Panc1 (cell line): ENCODE measurements around the gene NR2E3. TPM values are rescaled to one million over a fixed set of nuclear protein-coding genes. Genes with fewer than 3 reads are reported as not detected.

Experiments used
- ATAC-seq: fragments of 200-7000 bp; cut with Tn5 transposase; 2 replicates; pipeline ENCODE4 v1.9.1; 2020; ENCODE audit warnings: mild to moderate bottlenecking, moderate library complexity
- BruUV-seq: library from RNA; stranded (reverse); fragments of 400-500 nt; replicated peaks from 2 replicates; lab custom pipeline; 2021; lab: Mats Ljungman, UMichigan
- CTCF ChIA-PET: fragments of 300-600 bp; sonication (Branson Sonifier 250); formaldehyde crosslinking; loops from one replicate; lab custom pipeline; 2022; ENCODE audit warnings: antibody characterized with exemption; lab: Charles Lee
- POLR2A ChIA-PET: fragments of 300-600 bp; sonication (Branson Sonifier 250); formaldehyde crosslinking; loops from one replicate; lab custom pipeline; 2022; ENCODE audit warnings: antibody characterized with exemption; lab: Charles Lee
- DNase-seq: peaks from one replicate; pipeline ENCODE4 v3.0.0-alpha.2; 2010; ENCODE audit warnings: low read depth, low spot score
- H3K27ac ChIP-seq: 2 replicates; pipeline ENCODE4 v1.5.1; 2011; ENCODE audit warnings: mild to moderate bottlenecking, low read length, inconsistent platforms
- H3K27me3 ChIP-seq: fragments of 200-500 bp; sonication (Bioruptor generic); 2 replicates; pipeline ENCODE4 v1.6.0; 2014; ENCODE audit warnings: low read length, inconsistent platforms; ENCODE audit not compliant: control insufficient read depth, insufficient read depth
- H3K36me3 ChIP-seq: fragments of 200-500 bp; sonication (Bioruptor generic); 2 replicates; pipeline ENCODE4 v1.5.1; 2014; ENCODE audit warnings: inconsistent platforms, mild to moderate bottlenecking, low read length, moderate library complexity; ENCODE audit not compliant: control insufficient read depth, insufficient read depth
- H3K4me1 ChIP-seq: 2 replicates; pipeline ENCODE4 v1.5.1; 2011; ENCODE audit warnings: inconsistent platforms, mild to moderate bottlenecking, low read length, moderate library complexity; ENCODE audit not compliant: control insufficient read depth, insufficient read depth
- H3K4me3 ChIP-seq, 2 experiments: 2 replicates each; pipeline ENCODE4 v1.5.1; 2011 to 2012; ENCODE audit warnings: low read depth in 2 of 2, low read length in 2 of 2, mild to moderate bottlenecking in 2 of 2, inconsistent platforms in 1 of 2, moderate library complexity in 1 of 2
- H3K9me3 ChIP-seq: fragments of 200-500 bp; sonication (Bioruptor generic); 2 replicates; pipeline ENCODE4 v1.5.1; 2014; ENCODE audit warnings: low read depth, mild to moderate bottlenecking, inconsistent platforms, low read length, moderate library complexity; ENCODE audit not compliant: control insufficient read depth, insufficient read depth
- CTCF ChIP-seq: fragments of 450-650 bp; IDR thresholded peaks from 2 replicates; pipeline ENCODE4 v1.5.1; 2017; ENCODE audit warnings: mild to moderate bottlenecking
- POLR2AphosphoS5 ChIP-seq: IDR thresholded peaks from 2 replicates; pipeline ENCODE4 v1.6.1; 2012; ENCODE audit warnings: mild to moderate bottlenecking, low read depth, low read length, moderate library complexity
- REST ChIP-seq, 2 experiments: IDR thresholded peaks; 2 replicates each; pipeline ENCODE4 v1.6.1; 2011 to 2012; ENCODE audit warnings: low read depth in 2 of 2, control low read depth in 1 of 2, low read length in 1 of 2, mild to moderate bottlenecking in 1 of 2, moderate library complexity in 1 of 2; ENCODE audit not compliant: insufficient read depth in 1 of 2
- SIN3A ChIP-seq: IDR thresholded peaks from 2 replicates; pipeline ENCODE4 v1.6.1; 2012; ENCODE audit warnings: low read depth, mild to moderate bottlenecking, low read length, moderate library complexity, borderline replicate concordance; ENCODE audit not compliant: insufficient read depth
- TCF7L2 ChIP-seq: IDR thresholded peaks from 2 replicates; pipeline ENCODE4 v1.6.1; 2011; ENCODE audit warnings: mild to moderate bottlenecking, low read depth, low read length, inconsistent platforms
- in situ Hi-C: cut with HindIII; loops from 2 replicates; pipeline ENCODE4 v1.10.0; 2016; ENCODE audit warnings: low sequenced_read_pairs, low pct_unique_long_range_greater_than_20kb
- intact Hi-C: fragments of 100-400 bp; cut with micrococcal nuclease; formaldehyde crosslinking; loops from one replicate; pipeline ENCODE4 v1.10.0; 2022; ENCODE audit not compliant: unreplicated experiment
- total RNA-seq: library from RNA; stranded (reverse); gene quantifications from one replicate; pipeline ENCODE4 v1.2.1, GENCODE V29; 2021; ENCODE audit not compliant: unreplicated experiment

NR2E3 gene
- total RNA-seq, 1 experiment from 2014 or later = 0.98 TPM

GRCh38 chr15:71812966-71813722 is 2.8 kb downstream of the NR2E3 start:
- ChIA-PET POLR2A (no interaction called here), CTCF (interaction anchor here (0.6 kb wide), 1 partner anchor 69 kb away, joined by 10 read pairs; no protein-coding TSS in a partner anchor)
- Histone ChIP-seq H3K9me3 (peaks cover 2% of the 10 kb centered on the region; the same call in 1 of the 2 replicates), H3K4me3 (no peak overlapping the region), H3K36me3 (no peaks in the 10 kb centered on the region), H3K4me1 (no peaks in the 10 kb centered on the region; the same call in 1 of the 2 replicates), H3K27me3 (no peaks in the 10 kb centered on the region), H3K27ac (no peak overlapping the region)
- no peak for TF ChIP-seq CTCF
- no peak for TF ChIP-seq REST (IDR thresholded peaks at IDR 0.05; ENCODE audit: insufficient read depth in 1 of 2, low read depth in 2 of 2, low read length in 1 of 2)
- no peak for TF ChIP-seq TCF7L2
- no peak for TF ChIP-seq SIN3A
- TF ChIP-seq POLR2AphosphoS5 = no peak
- DNase-seq = no peak
- in situ Hi-C loops = no loop called here
- intact Hi-C loops = no loop called here
- no TSS peak for BruUV-seq
- no peak for ATAC-seq

GRCh38 chr15:71813723-71814470 is 3.5 kb downstream of the NR2E3 start:
- H3K4me3 ChIP-seq = no peak overlapping the region
- ATAC-seq (no peak), DNase-seq (no peak)
- intact Hi-C loops (no loop called here), in situ Hi-C loops (no loop called here)
- ChIA-PET POLR2A (no interaction called here), CTCF (interaction anchor here (0.6 kb wide), 1 partner anchor 70 kb away, joined by 10 read pairs; no protein-coding TSS in a partner anchor)
- H3K27me3 ChIP-seq = no peaks in the 10 kb centered on the region
- no peak overlapping the region for H3K27ac ChIP-seq
- BruUV-seq = no TSS peak
- H3K9me3 ChIP-seq = peaks cover 4% of the 10 kb centered on the region; the same call in 1 of the 2 replicates
- no peaks in the 10 kb centered on the region for H3K36me3 ChIP-seq
- H3K4me1 ChIP-seq = no peaks in the 10 kb centered on the region; the same call in 1 of the 2 replicates
- TF ChIP-seq CTCF (no peak), TCF7L2 (no peak), REST (IDR thresholded peaks at IDR 0.05; ENCODE audit: insufficient read depth in 1 of 2, low read depth in 2 of 2, low read length in 1 of 2) (no peak), POLR2AphosphoS5 (no peak), SIN3A (no peak)
